Left forelimb (tissue), 1 donor: Measurements from ENCODE around the gene DENND2C.

ENCODE experiments used
- DNase-seq: peaks from one replicate; pipeline ENCODE4 v3.0.0-alpha.2; 2018; ENCODE audit warnings: low spot score

Gene DENND2C

GRCh38 chr1:114676115-114676514 lies 6.3 kb upstream of the DENND2C start:
- no peak for DNase-seq

DNA sequence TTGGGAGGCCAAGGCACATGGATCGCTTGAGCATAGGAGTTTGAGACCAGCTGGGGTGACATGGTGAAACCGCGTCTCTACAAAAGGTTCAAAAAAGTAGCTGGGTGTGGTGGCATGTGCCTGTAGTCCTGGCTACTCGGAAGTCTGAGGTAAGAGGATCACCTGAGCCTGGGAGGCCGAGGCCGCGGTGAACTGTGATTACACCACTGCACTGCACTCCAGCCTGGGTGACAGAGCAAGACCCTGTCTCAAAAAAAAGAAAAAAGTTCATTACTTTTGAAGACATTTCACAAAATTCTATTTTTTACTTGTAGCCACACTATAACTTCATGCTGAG lies 2.1 kb upstream of the DENND2C start:
- no peak for DNase-seq

GRCh38 chr1:114671011-114671938 lies 1.4 kb upstream of the DENND2C start:
- DNase-seq = no peak

- peak; percentile 95 for DNase-seq
Measured at GRCh38 chr1:114670083-114671010, 498 bp upstream of the DENND2C start.

DNA sequence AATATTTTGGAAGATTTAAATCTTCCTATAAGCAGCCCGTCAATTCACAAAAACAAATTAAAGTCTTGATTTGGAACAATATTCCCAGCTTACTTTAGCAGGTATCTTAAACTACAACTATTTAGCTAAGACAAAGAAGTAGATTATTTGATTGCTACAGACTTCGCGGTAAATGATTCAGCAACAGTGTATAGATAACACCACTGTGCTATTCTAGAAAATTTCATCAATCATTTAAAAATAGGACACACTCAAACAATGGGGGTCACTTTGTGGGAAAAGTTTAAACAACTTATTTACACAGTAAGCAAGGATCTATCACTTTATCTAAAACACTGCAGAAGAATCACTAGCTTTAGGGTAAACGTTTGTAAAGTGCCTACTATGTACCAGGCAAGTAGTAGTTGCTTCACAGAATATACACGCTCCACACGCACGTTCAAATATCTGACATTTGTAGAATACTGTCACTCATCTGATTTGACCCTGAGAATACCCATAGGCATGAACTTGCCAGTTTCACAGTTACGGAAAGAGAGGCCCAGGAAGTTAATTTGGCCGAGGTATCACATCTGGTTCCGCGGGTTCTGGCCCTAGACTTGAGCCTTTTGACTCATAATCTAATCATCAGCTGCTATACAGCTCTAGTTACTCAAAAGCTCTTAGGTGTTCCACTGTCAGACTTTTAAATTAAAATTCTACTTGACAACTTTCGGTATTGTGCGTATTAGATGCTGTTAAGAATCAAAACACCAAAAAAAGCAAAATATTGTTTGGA lies 876 bp downstream of the DENND2C start:
- no peak for DNase-seq

- no peak for DNase-seq
Measured at GRCh38 chr1:114668373-114668772, 1.5 kb downstream of the DENND2C start.

DNA sequence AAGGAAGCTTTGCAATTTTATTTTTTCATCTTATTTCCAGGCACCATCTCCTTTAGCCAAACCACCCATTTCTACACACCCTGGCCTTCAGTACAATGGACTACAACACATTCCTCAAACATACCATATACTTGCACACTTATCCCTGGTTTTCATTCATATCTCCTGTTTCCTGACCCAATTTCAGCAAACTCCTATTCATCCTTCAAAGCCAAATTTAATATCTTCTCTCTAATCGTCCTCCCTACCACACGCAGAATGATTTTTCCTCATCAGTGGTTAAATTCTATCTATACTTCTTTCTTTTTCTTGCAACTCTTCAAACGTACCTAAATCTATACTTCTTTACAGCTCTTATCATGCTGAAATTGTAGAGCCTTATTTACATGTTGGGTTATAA lies 2.9 kb downstream of the DENND2C start:
- no peak for DNase-seq

GRCh38 chr1:114660238-114660637 lies 9.6 kb downstream of the DENND2C start:
- DNase-seq = no peak

GRCh38 chr1:114651893-114652292 lies 18.0 kb downstream of the DENND2C start:
- DNase-seq = no peak

DNA sequence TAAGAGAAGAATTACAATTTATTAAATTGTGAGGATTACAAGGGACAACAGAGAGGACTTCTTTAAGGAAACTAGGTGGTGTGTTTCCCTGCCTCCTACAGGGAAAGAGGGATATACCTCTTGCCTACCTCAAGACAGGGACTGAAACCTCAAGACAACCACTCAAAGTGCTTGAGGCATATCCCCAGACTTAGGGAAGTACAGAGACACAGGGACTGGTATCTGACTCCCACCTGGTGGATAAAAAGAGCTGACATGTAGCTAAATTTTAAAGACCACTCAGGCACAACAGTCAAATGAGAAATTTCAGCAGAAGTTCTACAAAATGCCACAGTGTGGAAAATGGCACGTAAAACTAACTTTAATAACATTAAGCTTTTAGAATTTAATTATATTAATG lies 21.3 kb downstream of the DENND2C start:
- no peak for DNase-seq

DNA sequence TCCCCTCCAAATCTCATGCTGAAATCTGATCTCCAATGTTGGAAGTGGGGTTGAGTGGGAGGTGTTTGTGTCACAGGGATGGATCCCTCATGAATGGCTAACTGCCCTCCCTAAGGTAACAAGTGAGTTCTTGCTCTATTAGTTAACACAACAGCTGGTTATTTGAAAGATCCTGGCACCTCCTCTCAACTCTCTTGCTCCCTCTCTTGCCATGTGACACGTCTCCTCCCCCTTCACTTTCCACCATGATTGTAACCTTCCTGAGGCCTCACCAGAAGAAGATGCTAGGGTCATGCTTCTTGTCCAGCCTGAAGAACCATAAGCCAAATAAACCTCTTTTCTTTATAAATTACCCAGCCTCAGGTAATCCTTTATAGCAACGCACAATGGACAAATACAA lies 28.5 kb downstream of the DENND2C start:
- no peak for DNase-seq

DNA sequence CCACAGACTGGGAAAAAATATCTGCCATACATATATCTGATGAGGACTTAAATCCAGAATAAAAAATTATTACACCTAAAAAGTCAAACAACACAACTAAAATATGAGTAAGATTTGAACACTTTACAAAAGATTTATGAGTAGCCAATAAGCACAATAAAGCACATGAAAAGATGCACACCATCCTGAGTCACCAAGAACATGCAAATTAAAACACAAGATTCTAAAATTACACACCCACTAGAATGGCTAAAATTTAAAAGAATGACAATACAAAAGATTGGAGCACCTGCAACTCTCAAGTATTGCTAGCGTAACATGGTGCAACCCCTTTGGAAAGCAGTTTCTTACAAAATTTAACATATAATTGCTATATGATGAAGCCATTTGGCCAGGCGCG lies 30.9 kb downstream of the DENND2C start:
- no peak for DNase-seq

DNA sequence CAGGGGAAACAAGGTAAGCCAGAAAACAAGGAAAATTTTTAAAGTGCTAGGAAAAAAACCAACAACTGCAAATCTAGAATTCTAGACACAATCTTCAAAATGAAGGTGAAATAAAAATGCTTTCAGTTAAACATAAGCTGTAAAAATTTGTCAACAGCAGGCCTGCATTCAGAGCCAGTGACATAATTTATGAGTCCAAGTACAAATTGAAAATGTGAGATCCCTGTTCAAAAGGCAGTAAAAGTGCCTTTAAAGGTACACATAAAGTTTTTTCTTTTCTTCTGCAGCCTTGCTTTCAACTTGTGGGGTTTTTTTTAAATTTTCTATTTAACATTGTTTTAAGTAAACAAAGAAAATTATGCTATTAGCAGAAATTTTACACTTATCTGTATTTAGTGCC lies 37.4 kb downstream of the DENND2C start:
- DNase-seq = no peak

GRCh38 chr1:114627107-114627506 lies 42.7 kb downstream of the DENND2C start:
- DNase-seq = no peak

DNA sequence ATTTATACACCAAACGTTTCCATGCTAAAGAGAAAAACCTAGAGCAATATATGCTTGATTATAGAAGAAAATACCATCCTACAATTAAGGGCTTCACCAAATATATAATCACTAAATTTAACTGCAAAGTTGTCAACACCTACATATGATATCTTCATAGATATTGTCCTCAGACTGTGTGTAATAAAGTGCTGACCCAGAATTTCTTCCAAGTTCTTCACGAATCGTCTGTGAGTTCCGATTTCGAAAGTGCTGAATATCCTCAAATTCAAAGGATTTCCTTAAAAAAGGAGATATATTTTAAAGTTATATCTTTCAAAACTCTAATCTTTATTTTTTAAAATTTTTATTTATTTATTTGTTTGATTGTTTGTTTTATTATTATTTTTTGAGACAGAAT lies 46.5 kb downstream of the DENND2C start:
- DNase-seq = no peak

- no peak for DNase-seq
Measured at GRCh38 chr1:114620419-114620818, 49.4 kb downstream of the DENND2C start.

DNA sequence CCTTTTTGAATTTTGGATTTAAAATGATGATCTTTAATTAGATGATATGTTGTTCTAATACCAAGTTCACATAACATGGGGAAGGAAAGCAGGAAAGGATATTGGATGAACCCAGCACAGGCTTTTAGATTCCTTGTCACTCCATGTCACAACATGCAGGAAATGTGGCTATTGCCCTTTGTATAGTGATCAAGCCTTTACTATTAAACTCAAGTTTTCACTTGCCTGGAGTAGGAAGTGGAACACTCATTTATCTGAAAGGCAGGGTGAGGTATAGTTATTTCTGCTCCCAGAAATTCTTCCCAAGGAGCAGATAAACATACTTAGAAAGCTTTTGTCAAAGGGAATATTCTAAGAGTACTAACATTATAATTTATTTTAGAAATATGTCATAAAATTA lies 51.2 kb downstream of the DENND2C start:
- DNase-seq = no peak

- DNase-seq = no peak
Measured at GRCh38 chr1:114610546-114611245, 59.2 kb downstream of the DENND2C start.

DNA sequence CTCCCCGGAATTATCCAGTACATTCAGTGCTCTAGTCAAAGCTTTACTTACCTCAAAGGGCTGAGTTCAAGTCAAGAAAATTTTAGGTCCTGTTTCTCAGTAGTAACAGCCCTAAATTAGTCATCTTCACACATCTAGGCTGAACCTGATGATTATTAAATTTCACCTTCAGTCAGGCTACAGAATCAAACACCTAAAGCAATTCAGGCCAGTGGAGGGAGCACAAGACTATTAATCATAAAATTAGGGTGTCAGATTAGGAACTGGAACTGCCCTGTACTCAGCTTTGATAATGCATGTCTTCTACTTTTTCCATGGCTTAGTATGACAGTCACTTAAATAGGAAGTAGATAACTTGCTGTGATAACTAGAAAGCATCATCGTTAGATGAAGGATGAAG lies 60.0 kb downstream of the DENND2C start:
- no peak for DNase-seq

DNA sequence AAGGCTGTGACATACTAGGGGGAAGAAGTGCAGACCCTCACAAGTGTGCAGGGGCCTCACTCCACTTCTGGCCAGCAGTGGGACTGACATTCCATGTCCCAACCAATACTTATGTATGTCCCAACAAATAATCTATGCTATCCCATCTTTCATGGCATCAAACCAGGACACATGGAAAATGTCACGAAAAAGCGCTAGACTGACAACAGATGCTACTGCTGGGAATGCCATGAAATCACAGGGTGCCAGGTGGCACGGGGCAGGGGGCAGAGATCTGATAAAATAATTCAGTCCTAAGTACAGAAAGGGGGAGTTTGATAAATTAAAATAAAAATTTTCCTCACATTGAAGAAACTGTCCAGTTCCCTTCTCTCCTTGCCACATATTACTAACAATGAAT lies 60.8 kb downstream of the DENND2C start:
- DNase-seq = no peak

- DNase-seq = no peak
Measured at GRCh38 chr1:114607223-114607622, 62.6 kb downstream of the DENND2C start.

GRCh38 chr1:114597949-114598348 lies 71.9 kb downstream of the DENND2C start:
- no peak for DNase-seq
